ENCODE data around the gene PNLIPRP2. TPM values are rescaled to one million over a fixed set of nuclear protein-coding genes. Genes with fewer than 3 reads are reported as not detected.

The PNLIPRP2 gene
- total RNA-seq, 2 experiments from 2014 or later: not detected

- H3K4me1 Mint-ChIP-seq (ENCODE audit: low read depth): no peaks in the 10 kb centered on the region
- no peaks in the 10 kb centered on the region for H3K36me3 Mint-ChIP-seq
- H3K27ac Mint-ChIP-seq: no peak overlapping the region
- ChIA-PET CTCF (no interaction called here), POLR2A (no interaction called here)
- H3K4me3 Mint-ChIP-seq: no peak overlapping the region
- H3K9me3 Mint-ChIP-seq: no peaks in the 10 kb centered on the region
- DNase-seq: no peak
- intact Hi-C loops (cut with micrococcal nuclease): no loop called here
- H3K27me3 Mint-ChIP-seq: peaks cover 35% of the 10 kb centered on the region
Observed at GRCh38 chr10:116667484-116667883, 46.7 kb downstream of the PNLIPRP2 start.

GRCh38 chr10:116668018-116668417 lies 47.3 kb downstream of the PNLIPRP2 start:
- peaks cover 33% of the 10 kb centered on the region for H3K27me3 Mint-ChIP-seq
- DNase-seq: no peak
- no peaks in the 10 kb centered on the region for H3K4me1 Mint-ChIP-seq (ENCODE audit: low read depth)
- ChIA-PET CTCF (no interaction called here), POLR2A (no interaction called here)
- H3K36me3 Mint-ChIP-seq: no peaks in the 10 kb centered on the region
- intact Hi-C loops (cut with micrococcal nuclease): no loop called here
- H3K27ac Mint-ChIP-seq: no peak overlapping the region
- H3K4me3 Mint-ChIP-seq: no peak overlapping the region
- H3K9me3 Mint-ChIP-seq: no peaks in the 10 kb centered on the region

- no peaks in the 10 kb centered on the region for H3K36me3 Mint-ChIP-seq
- no peaks in the 10 kb centered on the region for H3K4me1 Mint-ChIP-seq (ENCODE audit: low read depth)
- no peak overlapping the region for H3K27ac Mint-ChIP-seq
- no peak overlapping the region for H3K4me3 Mint-ChIP-seq
- no peaks in the 10 kb centered on the region for H3K9me3 Mint-ChIP-seq
- ChIA-PET CTCF (no interaction called here), POLR2A (no interaction called here)
- intact Hi-C loops (cut with micrococcal nuclease): no loop called here
- no peak for DNase-seq
- peaks cover 32% of the 10 kb centered on the region for H3K27me3 Mint-ChIP-seq
Observed at GRCh38 chr10:116668446-116668845, 47.7 kb downstream of the PNLIPRP2 start.

GRCh38 chr10:116669080-116669479 lies 48.3 kb downstream of the PNLIPRP2 start:
- DNase-seq: no peak
- Mint-ChIP-seq H3K27ac (no peak overlapping the region), H3K36me3 (no peaks in the 10 kb centered on the region), H3K4me1 (ENCODE audit: low read depth) (no peaks in the 10 kb centered on the region), H3K27me3 (peaks cover 27% of the 10 kb centered on the region), H3K4me3 (no peak overlapping the region), H3K9me3 (no peaks in the 10 kb centered on the region)
- CTCF ChIA-PET: no interaction called here
- POLR2A ChIA-PET: no interaction called here
- intact Hi-C loops (cut with micrococcal nuclease): no loop called here

GRCh38 chr10:116669832-116670644 lies 49.3 kb downstream of the PNLIPRP2 start:
- H3K27ac Mint-ChIP-seq: no peak overlapping the region
- DNase-seq: no peak
- intact Hi-C loops (cut with micrococcal nuclease): no loop called here
- H3K4me1 Mint-ChIP-seq (ENCODE audit: low read depth): no peaks in the 10 kb centered on the region
- H3K4me3 Mint-ChIP-seq: no peak overlapping the region
- H3K9me3 Mint-ChIP-seq: no peaks in the 10 kb centered on the region
- peaks cover 27% of the 10 kb centered on the region for H3K27me3 Mint-ChIP-seq
- no peaks in the 10 kb centered on the region for H3K36me3 Mint-ChIP-seq
- CTCF ChIA-PET: interaction anchor here (1.4 kb wide), 1 partner anchor 506 kb away, joined by 3 read pairs; no protein-coding TSS in a partner anchor
- POLR2A ChIA-PET: no interaction called here

- POLR2A ChIA-PET: no interaction called here
- Mint-ChIP-seq H3K4me1 (ENCODE audit: low read depth) (no peaks in the 10 kb centered on the region), H3K27me3 (peaks cover 27% of the 10 kb centered on the region), H3K27ac (no peak overlapping the region), H3K36me3 (no peaks in the 10 kb centered on the region), H3K4me3 (no peak overlapping the region), H3K9me3 (no peaks in the 10 kb centered on the region)
- intact Hi-C loops (cut with micrococcal nuclease): no loop called here
- CTCF ChIA-PET: interaction anchor here (1.4 kb wide), 1 partner anchor 506 kb away, joined by 3 read pairs; no protein-coding TSS in a partner anchor
- no peak for DNase-seq
Observed at GRCh38 chr10:116670706-116671105, 50.0 kb downstream of the PNLIPRP2 start.

GRCh38 chr10:116671274-116671926 lies 50.6 kb downstream of the PNLIPRP2 start:
- ChIA-PET CTCF (interaction anchor here (1.4 kb wide), 1 partner anchor 505 kb away, joined by 3 read pairs; no protein-coding TSS in a partner anchor), POLR2A (no interaction called here)
- Mint-ChIP-seq H3K27me3 (peaks cover 27% of the 10 kb centered on the region), H3K27ac (no peak overlapping the region), H3K4me1 (ENCODE audit: low read depth) (no peaks in the 10 kb centered on the region), H3K9me3 (no peaks in the 10 kb centered on the region), H3K36me3 (no peaks in the 10 kb centered on the region), H3K4me3 (no peak overlapping the region)
- intact Hi-C loops (cut with micrococcal nuclease): no loop called here
- DNase-seq: no peak

GRCh38 chr10:116672891-116673290 lies 52.1 kb downstream of the PNLIPRP2 start:
- Mint-ChIP-seq H3K27ac (no peak overlapping the region), H3K4me3 (no peak overlapping the region), H3K9me3 (no peaks in the 10 kb centered on the region), H3K27me3 (peaks cover 25% of the 10 kb centered on the region), H3K36me3 (no peaks in the 10 kb centered on the region), H3K4me1 (ENCODE audit: low read depth) (no peaks in the 10 kb centered on the region)
- DNase-seq: no peak
- ChIA-PET POLR2A (no interaction called here), CTCF (no interaction called here)
- intact Hi-C loops (cut with micrococcal nuclease): no loop called here

GRCh38 chr10:116673866-116674265 lies 53.1 kb downstream of the PNLIPRP2 start:
- intact Hi-C loops (cut with micrococcal nuclease): no loop called here
- H3K27ac Mint-ChIP-seq: no peak overlapping the region
- ChIA-PET POLR2A (no interaction called here), CTCF (no interaction called here)
- H3K36me3 Mint-ChIP-seq: no peaks in the 10 kb centered on the region
- H3K27me3 Mint-ChIP-seq: peaks cover 17% of the 10 kb centered on the region
- no peak overlapping the region for H3K4me3 Mint-ChIP-seq
- H3K4me1 Mint-ChIP-seq (ENCODE audit: low read depth): no peaks in the 10 kb centered on the region
- no peak for DNase-seq
- no peaks in the 10 kb centered on the region for H3K9me3 Mint-ChIP-seq

GRCh38 chr10:116674901-116675423 lies 54.2 kb downstream of the PNLIPRP2 start:
- CTCF ChIA-PET: no interaction called here
- no peaks in the 10 kb centered on the region for H3K36me3 Mint-ChIP-seq
- no peak overlapping the region for H3K4me3 Mint-ChIP-seq
- intact Hi-C loops (cut with micrococcal nuclease): no loop called here
- POLR2A ChIA-PET: no interaction called here
- H3K4me1 Mint-ChIP-seq (ENCODE audit: low read depth): no peaks in the 10 kb centered on the region
- H3K27ac Mint-ChIP-seq: no peak overlapping the region
- peaks cover 10% of the 10 kb centered on the region for H3K27me3 Mint-ChIP-seq
- no peaks in the 10 kb centered on the region for H3K9me3 Mint-ChIP-seq
- DNase-seq: no peak

- POLR2A ChIA-PET: no interaction called here
- no peaks in the 10 kb centered on the region for H3K9me3 Mint-ChIP-seq
- H3K4me3 Mint-ChIP-seq: no peak overlapping the region
- CTCF ChIA-PET: interaction anchor here (1.5 kb wide), 1 partner anchor 112 kb away, joined by 4 read pairs; no protein-coding TSS in a partner anchor
- no peaks in the 10 kb centered on the region for H3K4me1 Mint-ChIP-seq (ENCODE audit: low read depth)
- DNase-seq: no peak
- intact Hi-C loops (cut with micrococcal nuclease): no loop called here
- no peak overlapping the region for H3K27ac Mint-ChIP-seq
- no peaks in the 10 kb centered on the region for H3K36me3 Mint-ChIP-seq
- H3K27me3 Mint-ChIP-seq: peaks cover 3% of the 10 kb centered on the region
Observed at GRCh38 chr10:116676118-116676517, 55.4 kb downstream of the PNLIPRP2 start.

- H3K4me3 Mint-ChIP-seq: no peak overlapping the region
- POLR2A ChIA-PET: no interaction called here
- no peak for DNase-seq
- CTCF ChIA-PET: interaction anchor here (1.5 kb wide), 1 partner anchor 112 kb away, joined by 4 read pairs; no protein-coding TSS in a partner anchor
- H3K36me3 Mint-ChIP-seq: no peaks in the 10 kb centered on the region
- no peaks in the 10 kb centered on the region for H3K4me1 Mint-ChIP-seq (ENCODE audit: low read depth)
- no peaks in the 10 kb centered on the region for H3K9me3 Mint-ChIP-seq
- intact Hi-C loops (cut with micrococcal nuclease): no loop called here
- no peak overlapping the region for H3K27ac Mint-ChIP-seq
- peaks cover 2% of the 10 kb centered on the region for H3K27me3 Mint-ChIP-seq
Observed at GRCh38 chr10:116676633-116677032, 55.9 kb downstream of the PNLIPRP2 start.

Measured in activated CD4-positive, alpha-beta memory T cell treated with anti-CD3 and anti-CD28 coated beads for 36 hours (primary cell).